Neuronal stem cell (in vitro differentiated cells): Measurements from ENCODE around the gene RAVER2.

ENCODE experiments used
- DNase-seq: peaks from one replicate; pipeline ENCODE4 v3.0.0-alpha.2; 2013; ENCODE audit warnings: low spot score
- H2AFZ ChIP-seq: one replicate; pipeline ENCODE4 v1.6.1; 2013; ENCODE audit warnings: mild to moderate bottlenecking, low read length, inconsistent platforms
- H2AK5ac ChIP-seq: 2 replicates; pipeline ENCODE4 v1.6.1; 2013; ENCODE audit warnings: low read depth, mild to moderate bottlenecking, inconsistent platforms, low read length, moderate library complexity, mixed read lengths
- H2BK120ac ChIP-seq: 2 replicates; pipeline ENCODE4 v1.6.1; 2013; ENCODE audit warnings: low read depth, mild to moderate bottlenecking, inconsistent platforms, low read length, moderate library complexity, mixed read lengths
- H2BK12ac ChIP-seq: one replicate; pipeline ENCODE4 v1.6.1; 2013; ENCODE audit warnings: low read length, inconsistent platforms
- H2BK15ac ChIP-seq: 2 replicates; pipeline ENCODE4 v1.6.1; 2013; ENCODE audit warnings: mild to moderate bottlenecking, low read length, inconsistent platforms, mixed read lengths
- H2BK5ac ChIP-seq: one replicate; pipeline ENCODE4 v1.6.1; 2013; ENCODE audit warnings: inconsistent platforms, mild to moderate bottlenecking, low read length, moderate library complexity
- H3K14ac ChIP-seq: one replicate; pipeline ENCODE4 v1.6.1; 2013; ENCODE audit warnings: low read length, inconsistent platforms
- H3K18ac ChIP-seq: 2 replicates; pipeline ENCODE4 v1.6.1; 2013; ENCODE audit warnings: low read length, inconsistent platforms
- H3K23ac ChIP-seq: 2 replicates; pipeline ENCODE4 v1.6.1; 2013; ENCODE audit warnings: low read depth, mild to moderate bottlenecking, mixed read lengths, low read length, inconsistent platforms; ENCODE audit not compliant: poor library complexity
- H3K27ac ChIP-seq: replicated peaks from 3 replicates; pipeline ENCODE4 v1.5.1; 2013; ENCODE audit warnings: low read length, inconsistent platforms
- H3K27me3 ChIP-seq, 3 experiments: 2 replicates each; pipeline ENCODE4 v1.6.1; 2013; ENCODE audit warnings: low read length in 3 of 3, mild to moderate bottlenecking in 2 of 3, inconsistent platforms in 1 of 3, low read depth in 1 of 3, mixed read lengths in 1 of 3, moderate library complexity in 1 of 3; ENCODE audit not compliant: control insufficient read depth in 3 of 3, insufficient read depth in 3 of 3
- H3K36me3 ChIP-seq, 2 donors: replicated peaks in 1 of 2; 2 replicates each; pipeline ENCODE4 v1.6.1; 2013; ENCODE audit warnings: low read length in 2 of 2; ENCODE audit not compliant: control insufficient read depth in 2 of 2, insufficient read depth in 2 of 2
- H3K4ac ChIP-seq: 2 replicates; pipeline ENCODE4 v1.6.1; 2013; ENCODE audit warnings: inconsistent platforms, mild to moderate bottlenecking, low read length, moderate library complexity
- H3K4me1 ChIP-seq, 2 donors: 1 replicate in 1 of 2; 2 replicates in 1 of 2; pipeline ENCODE4 v1.6.1; 2013; ENCODE audit warnings: low read length in 2 of 2, low read depth in 1 of 2; ENCODE audit not compliant: control insufficient read depth in 2 of 2, insufficient read depth in 1 of 2
- H3K4me2 ChIP-seq: one replicate; pipeline ENCODE4 v1.6.1; 2013; ENCODE audit warnings: mild to moderate bottlenecking, low read length, inconsistent platforms; ENCODE audit not compliant: insufficient read depth, poor library complexity, severe bottlenecking
- H3K4me3 ChIP-seq, 2 donors: 2 replicates each; pipeline ENCODE4 v1.5.1; 2013; ENCODE audit warnings: low read length in 2 of 2, mild to moderate bottlenecking in 2 of 2, inconsistent platforms in 1 of 2, moderate library complexity in 1 of 2
- H3K79me1 ChIP-seq: one replicate; pipeline ENCODE4 v1.6.1; 2013; ENCODE audit warnings: low read depth, mild to moderate bottlenecking, inconsistent platforms, low read length, moderate library complexity
- H3K9ac ChIP-seq: one replicate; pipeline ENCODE4 v1.6.1; 2013; ENCODE audit warnings: mild to moderate bottlenecking, low read depth, low read length, inconsistent platforms; ENCODE audit not compliant: poor library complexity
- H3K9me3 ChIP-seq, 2 donors: replicated peaks in 1 of 2; 2 replicates each; pipeline versions ENCODE3 to v1.6.1; 2013; ENCODE audit warnings: low read length in 2 of 2, mild to moderate bottlenecking in 2 of 2, inconsistent platforms in 1 of 2, low read depth in 1 of 2, mixed read lengths in 1 of 2, moderate library complexity in 1 of 2; ENCODE audit not compliant: control insufficient read depth in 2 of 2, insufficient read depth in 1 of 2
- H4K8ac ChIP-seq: one replicate; pipeline ENCODE4 v1.6.1; 2013; ENCODE audit warnings: low read depth, mild to moderate bottlenecking, inconsistent platforms, low read length, moderate library complexity
- H4K91ac ChIP-seq: one replicate; pipeline ENCODE4 v1.6.1; 2013; ENCODE audit warnings: low read length, low read depth, mild to moderate bottlenecking, inconsistent platforms; ENCODE audit not compliant: poor library complexity
- WGBS, 2 donors: extraction: QIAGEN DNeasy Blood & Tissue Kit; methylation state at CpG; one replicate each; pipeline ENCODE4 v1.1.7; 2013; ENCODE audit warnings: missing lambda C conversion rate in 2 of 2, mixed read lengths in 1 of 2; ENCODE audit not compliant: insufficient read length in 2 of 2, insufficient replicate concordance in 1 of 2; ENCODE audit errors: extremely low coverage in 2 of 2; 5-methylcytosine and 5-hydroxymethylcytosine counted together

Gene RAVER2

DNA sequence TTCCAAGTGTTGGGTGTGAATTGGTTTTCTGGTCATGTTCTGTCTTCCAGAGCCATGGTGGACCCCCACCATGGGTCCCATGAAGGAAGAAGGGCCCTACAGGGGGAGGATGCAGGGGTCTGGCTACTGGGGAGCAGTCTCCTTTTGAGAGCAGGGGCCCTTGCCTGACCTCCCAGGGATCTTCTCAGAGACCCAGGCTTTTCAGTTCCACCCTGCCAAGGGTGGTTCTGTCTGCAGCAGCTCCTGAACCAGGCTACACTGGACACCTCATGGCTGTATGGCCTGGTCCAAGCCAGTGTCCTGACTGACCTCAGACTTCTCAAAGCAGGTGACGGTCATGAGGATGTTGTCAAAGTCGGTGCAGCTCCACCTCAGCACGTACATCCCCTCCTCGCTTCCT lies 112.5 kb downstream of the RAVER2 start:
- Histone ChIP-seq H3K27ac (no peak overlapping the region), H3K18ac (no peak overlapping the region), H2AK5ac (no peak overlapping the region), H2BK15ac (no peak overlapping the region), H4K91ac (no peak overlapping the region), H3K79me1 (no peaks in the 10 kb centered on the region), H3K9me3 (no peaks in the 10 kb centered on the region), H2AFZ (no peak overlapping the region), H3K36me3 (peaks cover 0 to 66% of the 10 kb centered on the region in 2 donors), H4K8ac (no peak overlapping the region), H3K4me1 (no peaks in the 10 kb centered on the region), H2BK12ac (no peak overlapping the region), H3K4ac (no peak overlapping the region), H3K9ac (no peak overlapping the region), H2BK120ac (no peak overlapping the region), H3K14ac (no peak overlapping the region), H3K23ac (no peak overlapping the region), H3K4me3 (no peak overlapping the region), H2BK5ac (no peak overlapping the region), H3K4me2 (no peak overlapping the region), H3K27me3 (no peaks in the 10 kb centered on the region)
- no peak for DNase-seq
- no CpG with 5 or more reads among the region's 4 CpGs for WGBS, 2 donors

DNA sequence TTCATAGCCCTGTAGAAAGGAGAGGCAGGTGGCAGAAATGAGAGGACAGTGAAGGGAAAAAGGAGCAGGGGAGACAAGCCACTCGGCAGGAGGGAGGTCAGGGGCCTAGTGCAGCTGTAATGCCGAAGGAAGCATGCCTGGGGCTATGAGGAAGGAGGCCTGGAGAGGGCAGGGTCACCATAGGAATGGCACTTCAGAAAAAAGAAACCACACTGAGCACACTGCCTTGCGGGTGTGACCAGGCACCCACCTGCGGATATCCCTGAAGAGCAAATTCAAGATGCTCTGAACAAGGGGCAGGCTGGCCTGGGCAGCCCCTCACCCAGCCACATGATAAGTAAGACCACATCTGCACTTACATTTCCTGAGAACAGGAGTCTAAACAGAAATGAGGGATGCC lies 116.7 kb downstream of the RAVER2 start:
- no peak overlapping the region for H3K4me2 ChIP-seq
- DNase-seq, result peak; percentile 26
- H3K27me3 ChIP-seq, result no peaks in the 10 kb centered on the region
- no peaks in the 10 kb centered on the region for H3K9me3 ChIP-seq
- H3K9ac ChIP-seq, result no peak overlapping the region
- no peak overlapping the region for H2AFZ ChIP-seq
- no peak overlapping the region for H2BK5ac ChIP-seq
- H4K91ac ChIP-seq, result no peak overlapping the region
- H2BK120ac ChIP-seq, result no peak overlapping the region
- H3K18ac ChIP-seq, result no peak overlapping the region
- no peak overlapping the region for H2BK12ac ChIP-seq
- no peaks in the 10 kb centered on the region for H3K79me1 ChIP-seq
- H2AK5ac ChIP-seq, result no peak overlapping the region
- no peak overlapping the region for H3K4me3 ChIP-seq
- WGBS, 2 donors, result no CpG with 5 or more reads among the region's 4 CpGs
- no peak overlapping the region for H3K14ac ChIP-seq
- no peaks in the 10 kb centered on the region for H3K4me1 ChIP-seq
- H3K27ac ChIP-seq, result no peak overlapping the region
- no peak overlapping the region for H3K23ac ChIP-seq
- H2BK15ac ChIP-seq, result no peak overlapping the region
- H3K36me3 ChIP-seq, result peaks cover 0 to 47% of the 10 kb centered on the region in 2 donors
- H3K4ac ChIP-seq, result no peak overlapping the region
- H4K8ac ChIP-seq, result no peak overlapping the region

DNA sequence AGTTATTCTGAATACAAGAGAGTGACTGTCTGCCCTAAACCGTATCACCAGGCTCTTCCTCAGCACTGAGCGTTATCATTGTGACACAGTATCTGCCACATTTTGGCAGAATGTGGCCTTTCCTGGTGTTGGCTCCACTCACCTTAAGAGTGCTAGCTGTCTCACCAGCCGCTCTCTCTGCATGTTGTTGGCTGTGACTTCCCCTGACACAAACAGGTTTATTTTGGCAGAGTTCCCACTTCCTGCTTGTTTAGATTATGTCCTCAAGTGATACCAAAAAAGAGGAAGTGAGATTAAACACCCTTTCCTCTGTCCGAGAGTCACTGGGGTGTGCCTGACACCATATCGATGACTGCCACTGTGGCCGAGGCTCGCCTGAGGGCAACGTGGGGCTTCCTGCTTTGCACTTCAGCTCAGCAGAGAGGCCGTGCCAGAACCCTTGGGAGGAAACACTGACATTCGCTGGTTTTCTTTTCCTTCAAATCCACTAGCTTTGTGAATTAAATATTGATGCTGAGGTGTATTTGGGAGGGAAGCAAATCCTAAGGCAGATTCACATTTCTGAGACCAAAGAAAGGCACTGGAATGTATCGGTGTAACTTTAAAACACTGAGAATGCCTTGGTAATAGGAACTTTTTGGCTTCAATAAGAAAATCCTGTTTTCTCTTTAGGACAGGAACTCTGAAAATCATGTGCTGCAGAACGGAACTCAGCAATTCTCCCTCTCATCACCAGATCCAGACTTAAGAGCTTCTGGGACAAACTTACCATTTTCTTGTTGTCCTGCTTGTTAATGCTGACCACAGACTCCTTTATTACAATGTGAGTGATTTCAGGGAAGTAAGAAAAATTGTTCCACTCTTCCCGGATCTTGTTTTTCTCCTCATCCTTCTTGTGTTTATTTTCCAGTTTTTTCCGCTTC lies 119.4 kb downstream of the RAVER2 start:
- no peak overlapping the region for H3K4me2 ChIP-seq
- no peak overlapping the region for H3K4ac ChIP-seq
- H3K27ac ChIP-seq, result no peak overlapping the region
- WGBS, 2 donors, result no CpG with 5 or more reads among the region's 14 CpGs
- H3K79me1 ChIP-seq, result no peaks in the 10 kb centered on the region
- H3K27me3 ChIP-seq, result no peaks in the 10 kb centered on the region
- H3K4me3 ChIP-seq, result no peak overlapping the region
- H2BK12ac ChIP-seq, result no peak overlapping the region
- H2BK5ac ChIP-seq, result no peak overlapping the region
- H2BK15ac ChIP-seq, result no peak overlapping the region
- no peak overlapping the region for H3K14ac ChIP-seq
- H2AK5ac ChIP-seq, result no peak overlapping the region
- no peak overlapping the region for H4K8ac ChIP-seq
- no peak overlapping the region for H2AFZ ChIP-seq
- peaks cover 0 to 40% of the 10 kb centered on the region in 2 donors for H3K36me3 ChIP-seq
- no peaks in the 10 kb centered on the region for H3K4me1 ChIP-seq
- H3K18ac ChIP-seq, result no peak overlapping the region
- no peak overlapping the region for H3K9ac ChIP-seq
- H3K23ac ChIP-seq, result no peak overlapping the region
- no peaks in the 10 kb centered on the region for H3K9me3 ChIP-seq
- no peak overlapping the region for H4K91ac ChIP-seq
- DNase-seq, result no peak
- H2BK120ac ChIP-seq, result no peak overlapping the region

DNA sequence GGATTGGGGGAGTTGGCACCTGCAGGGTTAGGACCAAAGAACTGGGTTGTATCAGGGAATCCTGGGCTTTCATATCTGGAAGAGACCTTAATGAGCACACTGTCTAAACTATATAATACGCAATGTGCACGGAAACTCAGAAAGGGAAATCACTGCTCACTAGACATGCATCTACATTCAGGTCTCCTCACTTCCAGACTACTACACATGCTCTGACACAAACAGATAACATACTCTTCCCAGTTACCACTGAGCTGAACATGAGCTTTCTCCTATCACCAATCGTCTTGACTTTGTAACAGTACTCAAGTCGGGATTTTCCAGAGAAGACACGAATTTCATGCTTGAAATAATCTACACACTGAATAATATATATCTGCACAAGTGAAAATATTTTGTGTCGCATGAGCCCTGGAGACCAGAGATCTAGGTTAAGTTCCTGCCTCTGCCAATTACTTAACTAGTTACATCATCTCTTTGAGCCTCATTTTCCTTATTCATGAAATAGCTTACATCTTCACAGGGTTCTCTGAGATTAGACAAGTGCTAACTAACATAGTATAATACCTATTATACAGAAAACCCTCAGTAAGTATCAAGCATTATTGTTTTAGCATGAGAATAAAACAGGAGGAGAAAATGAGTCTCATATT lies 120.4 kb downstream of the RAVER2 start:
- Histone ChIP-seq H2BK5ac (no peak overlapping the region), H3K4me3 (no peak overlapping the region), H2BK12ac (no peak overlapping the region), H3K79me1 (no peaks in the 10 kb centered on the region), H4K91ac (no peak overlapping the region), H3K18ac (no peak overlapping the region), H4K8ac (no peak overlapping the region), H3K4me1 (no peaks in the 10 kb centered on the region), H3K4ac (no peak overlapping the region), H3K27me3 (no peaks in the 10 kb centered on the region), H3K27ac (no peak overlapping the region), H2AFZ (no peak overlapping the region), H3K9ac (no peak overlapping the region), H3K9me3 (no peaks in the 10 kb centered on the region), H2BK15ac (no peak overlapping the region), H2BK120ac (no peak overlapping the region), H3K36me3 (peaks cover 0 to 40% of the 10 kb centered on the region in 2 donors), H3K23ac (no peak overlapping the region), H3K14ac (no peak overlapping the region), H2AK5ac (no peak overlapping the region), H3K4me2 (no peak overlapping the region)
- DNase-seq, result no peak
- no CpG with 5 or more reads among the region's 6 CpGs for WGBS, 2 donors
